Fibroblast of the aortic adventitia (primary cell): ENCODE data around the gene SPOCK1. TPM values are rescaled to one million over a fixed set of nuclear protein-coding genes. Genes with fewer than 3 reads are reported as not detected.
"Not testable (repeated sequence)": the region's sequence is repeated elsewhere in the genome, so short reads cannot be mapped to it uniquely, and the experiment has no call there.

Source experiments
- DNase-seq: peaks from one replicate; pipeline ENCODE4 v3.0.0-alpha.2; 2010; ENCODE audit warnings: low read depth
- H3K4me3 ChIP-seq: 2 replicates; pipeline ENCODE4 v1.5.1; 2011; ENCODE audit warnings: low read depth, mild to moderate bottlenecking, control low read depth, low read length, moderate library complexity
- total RNA-seq: library from RNA; depleted of rRNA; stranded (reverse); fragments of >200 nt; gene quantifications from 2 replicates; pipeline ENCODE4 v1.2.3, GENCODE V29; 2012; ENCODE audit warnings: low replicate concordance
- TF ChIP-seq, protein P1 (sequence below): IDR thresholded peaks from 2 replicates; pipeline ENCODE4 v1.5.1; 2011; ENCODE audit warnings: mild to moderate bottlenecking, low read length, control low read depth, inconsistent platforms; ENCODE audit not compliant: insufficient read depth

Gene SPOCK1
- total RNA-seq, 1 donor: 174 TPM

DNA sequence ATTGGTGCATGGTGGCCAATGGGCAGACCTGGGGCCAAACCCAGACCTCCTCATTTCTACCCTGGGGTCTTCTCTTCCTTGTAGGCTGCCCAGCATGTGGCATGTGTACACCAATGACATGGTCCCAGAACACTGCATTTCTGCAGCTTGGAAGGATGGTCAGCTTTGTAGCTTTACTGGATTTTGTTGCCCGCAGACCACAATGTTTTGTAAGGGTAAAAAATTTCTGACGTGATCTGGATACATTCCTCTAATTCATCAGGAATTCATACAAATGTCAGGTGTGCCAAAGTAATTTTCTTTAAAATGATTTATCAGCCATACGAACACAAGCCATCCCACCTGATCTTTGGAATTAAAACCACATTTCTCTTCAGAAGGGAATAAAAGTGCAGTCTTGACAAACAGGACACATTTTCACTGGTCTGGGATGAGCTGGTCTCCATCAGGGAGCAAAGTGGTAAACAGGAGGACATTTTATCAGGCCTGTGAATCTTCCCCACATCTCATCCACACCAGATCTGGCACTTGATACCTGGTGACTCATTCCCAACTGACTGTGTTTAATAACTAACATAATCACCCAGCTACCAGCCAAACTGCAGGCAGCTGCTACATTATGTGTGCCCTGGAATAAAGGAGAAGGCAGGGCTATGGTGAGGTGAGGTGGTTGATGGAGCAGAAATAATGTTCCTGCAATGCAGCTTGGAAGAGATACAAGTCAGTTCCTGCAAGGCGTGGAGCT, 103.9 kb downstream of the SPOCK1 start:
- no peak overlapping the region for H3K4me3 ChIP-seq
- TF ChIP-seq, protein P1, sequence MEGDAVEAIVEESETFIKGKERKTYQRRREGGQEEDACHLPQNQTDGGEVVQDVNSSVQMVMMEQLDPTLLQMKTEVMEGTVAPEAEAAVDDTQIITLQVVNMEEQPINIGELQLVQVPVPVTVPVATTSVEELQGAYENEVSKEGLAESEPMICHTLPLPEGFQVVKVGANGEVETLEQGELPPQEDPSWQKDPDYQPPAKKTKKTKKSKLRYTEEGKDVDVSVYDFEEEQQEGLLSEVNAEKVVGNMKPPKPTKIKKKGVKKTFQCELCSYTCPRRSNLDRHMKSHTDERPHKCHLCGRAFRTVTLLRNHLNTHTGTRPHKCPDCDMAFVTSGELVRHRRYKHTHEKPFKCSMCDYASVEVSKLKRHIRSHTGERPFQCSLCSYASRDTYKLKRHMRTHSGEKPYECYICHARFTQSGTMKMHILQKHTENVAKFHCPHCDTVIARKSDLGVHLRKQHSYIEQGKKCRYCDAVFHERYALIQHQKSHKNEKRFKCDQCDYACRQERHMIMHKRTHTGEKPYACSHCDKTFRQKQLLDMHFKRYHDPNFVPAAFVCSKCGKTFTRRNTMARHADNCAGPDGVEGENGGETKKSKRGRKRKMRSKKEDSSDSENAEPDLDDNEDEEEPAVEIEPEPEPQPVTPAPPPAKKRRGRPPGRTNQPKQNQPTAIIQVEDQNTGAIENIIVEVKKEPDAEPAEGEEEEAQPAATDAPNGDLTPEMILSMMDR: no peak
- DNase-seq: peak; percentile 43

DNA sequence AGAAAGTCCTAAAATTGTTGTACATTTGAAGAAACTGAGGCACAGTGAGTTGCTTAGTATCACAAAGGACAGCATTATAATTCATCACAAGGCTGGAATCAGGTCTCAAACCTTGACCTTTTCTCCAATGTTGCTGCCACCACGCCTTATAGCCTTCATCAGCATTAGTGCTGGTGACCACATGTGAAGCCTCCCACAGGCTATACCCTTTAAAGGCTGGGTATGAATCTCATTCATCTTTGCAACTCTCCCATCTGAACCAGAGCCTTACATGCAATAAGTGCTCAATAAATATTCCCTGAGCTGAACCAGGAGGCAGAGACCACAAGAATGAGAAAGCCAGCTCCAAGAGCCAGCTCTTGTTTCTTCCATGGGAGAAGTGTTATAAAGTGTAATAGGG, 104.7 kb downstream of the SPOCK1 start:
- no peak overlapping the region for H3K4me3 ChIP-seq
- TF ChIP-seq, protein P1: no peak
- no peak for DNase-seq

DNA sequence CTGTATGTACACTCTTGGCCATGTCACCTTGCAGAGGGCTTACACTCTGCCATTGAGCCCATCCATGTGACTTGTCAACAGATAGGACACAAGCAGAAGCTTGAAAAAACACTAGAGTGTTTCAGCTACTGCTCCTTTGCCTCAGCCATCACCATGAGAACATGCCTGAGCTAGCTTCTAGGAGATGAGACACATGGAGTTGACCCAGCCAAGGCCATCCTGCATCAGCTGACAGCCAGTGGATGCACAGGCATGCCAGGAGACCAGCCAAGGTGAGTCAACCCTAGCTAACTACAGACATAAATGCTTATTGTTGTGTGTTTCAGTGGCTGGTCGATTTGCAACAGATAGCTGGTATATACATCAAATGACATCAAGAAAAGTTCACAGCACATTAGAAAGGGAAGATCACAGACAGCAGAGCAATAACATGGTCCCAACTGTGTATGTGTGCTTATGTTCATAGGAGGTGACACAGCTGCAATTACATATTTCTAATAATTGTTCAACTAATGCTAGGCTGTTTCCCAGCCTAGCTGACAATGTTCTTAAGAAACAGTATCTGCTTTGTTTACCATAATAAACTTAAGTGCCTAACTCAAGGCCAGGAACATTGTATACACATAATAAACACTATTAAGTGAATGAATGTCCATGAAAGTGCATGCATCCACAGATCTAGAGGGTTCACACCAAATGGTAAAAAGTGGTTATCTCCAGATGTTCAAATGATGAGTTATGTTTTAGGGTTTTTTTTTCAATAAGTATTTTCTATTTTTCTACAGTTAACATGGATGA, 105.7 kb downstream of the SPOCK1 start:
- no peak overlapping the region for H3K4me3 ChIP-seq
- DNase-seq: peak; percentile 48
- TF ChIP-seq, protein P1: no peak

DNA sequence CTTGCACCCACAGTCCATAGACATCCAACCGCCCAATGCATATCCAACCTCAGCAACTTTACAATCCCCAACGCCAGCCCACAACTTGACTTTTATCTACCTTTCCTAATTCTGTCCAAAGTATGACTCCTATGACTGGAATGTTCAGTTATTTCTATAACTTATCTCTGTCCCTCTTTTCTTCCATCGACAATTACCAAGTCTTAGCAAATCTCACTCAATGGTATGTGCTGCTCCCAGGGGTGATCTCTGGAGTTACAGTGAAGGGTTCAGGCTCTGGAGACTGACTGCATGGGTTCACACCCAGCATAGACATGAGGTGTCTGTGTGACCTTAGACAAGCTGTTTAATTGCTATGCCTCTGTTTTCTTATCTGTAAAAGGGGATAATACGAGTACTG, 106.9 kb downstream of the SPOCK1 start:
- no peak overlapping the region for H3K4me3 ChIP-seq
- TF ChIP-seq, protein P1: no peak
- DNase-seq: peak; percentile 35

DNA sequence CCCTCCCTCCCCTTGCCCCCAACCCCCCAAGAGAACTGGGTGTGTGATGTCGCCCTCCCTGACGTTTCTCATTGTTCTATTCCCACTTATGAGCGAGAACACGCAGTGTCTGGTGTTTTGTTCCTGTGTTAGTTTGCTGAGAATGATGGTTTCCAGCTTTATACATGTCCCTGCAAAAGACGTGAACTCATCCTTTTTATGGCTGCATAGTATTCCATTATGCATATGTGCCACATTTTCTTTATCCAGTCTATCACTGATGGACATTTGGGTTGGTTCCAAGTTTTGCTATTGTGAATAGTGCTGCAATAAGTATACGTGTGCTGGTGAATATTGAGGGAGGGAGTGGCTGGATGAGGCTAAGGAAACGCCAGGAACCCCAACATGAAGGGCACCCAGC, 108.1 kb downstream of the SPOCK1 start:
- H3K4me3 ChIP-seq, DNase-seq: not testable (repeated sequence)

DNA sequence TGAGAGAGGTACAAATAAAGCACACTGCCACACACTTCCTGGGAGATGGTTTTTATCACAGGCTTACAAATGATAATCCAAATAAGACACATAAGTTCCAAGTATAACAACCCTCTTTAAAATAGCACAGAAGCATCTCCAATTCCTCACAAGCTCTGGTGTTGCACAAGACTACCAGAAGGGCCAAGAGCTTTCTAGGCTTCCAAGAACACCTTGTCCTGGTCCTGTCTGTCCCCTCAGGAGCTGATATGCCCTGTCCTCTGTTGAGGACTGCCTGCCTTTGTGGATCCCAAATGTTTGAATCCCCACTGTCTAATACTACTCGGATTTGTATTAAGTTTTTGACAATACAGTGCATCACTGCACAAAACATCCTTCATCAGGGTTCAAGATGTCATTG, 110.1 kb downstream of the SPOCK1 start:
- TF ChIP-seq, protein P1: no peak
- no peak overlapping the region for H3K4me3 ChIP-seq
- DNase-seq: no peak

DNA sequence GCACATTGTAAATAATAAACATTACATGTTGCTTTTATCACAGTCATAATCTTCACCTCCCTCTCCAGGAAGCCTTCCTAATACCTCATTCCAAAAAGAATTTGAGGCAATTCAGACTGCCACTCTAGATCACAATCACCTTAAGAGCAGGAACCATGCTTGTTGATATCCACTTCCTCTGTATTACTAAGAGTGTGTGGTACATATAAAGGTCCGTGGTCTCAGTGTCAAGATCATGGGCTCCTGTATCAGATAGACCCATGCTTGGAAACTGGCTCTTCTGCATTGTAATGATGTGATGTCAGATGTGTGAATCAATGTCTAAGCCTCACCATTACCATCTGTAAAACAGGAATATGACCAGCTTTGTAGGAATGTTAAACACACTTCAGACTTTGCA, 114.1 kb downstream of the SPOCK1 start:
- no peak for DNase-seq
- no peak overlapping the region for H3K4me3 ChIP-seq
- TF ChIP-seq, protein P1: no peak
